ENCODE data around the gene FLACC1. TPM values are rescaled to one million over a fixed set of nuclear protein-coding genes. Genes with fewer than 3 reads are reported as not detected.

The FLACC1 gene
- total and polyA plus RNA-seq, 2 of the 8 experiments (the other 6 are each of a cell fraction or from before 2014, with no cell fraction given) = 0.58 TPM; not detected in 1

DNA sequence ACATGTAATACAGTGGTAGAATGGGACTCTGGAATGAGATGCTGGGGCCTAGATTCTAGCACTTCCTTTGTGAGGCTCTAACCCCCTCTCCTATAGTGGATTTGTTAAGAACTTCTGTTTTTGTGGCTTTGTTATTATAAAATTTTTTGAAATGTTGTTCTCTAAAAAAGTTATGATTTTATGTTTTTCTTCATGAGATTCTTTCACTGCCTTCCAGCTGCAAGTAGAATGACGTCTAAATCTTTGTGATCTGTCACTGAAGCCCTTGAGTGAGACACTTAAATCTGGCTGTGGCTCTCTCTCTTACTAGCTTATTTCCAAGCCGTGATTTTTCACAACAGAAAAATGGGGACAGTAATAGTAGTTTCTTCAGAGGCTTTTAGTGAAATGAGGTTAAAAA, 95.2 kb downstream of the FLACC1 start:
- FAIRE-seq (no peak), DNase-seq (ENCODE audit: low read depth in 1 of 2, low spot score in 2 of 2) (peak in 1 of 2 experiments; percentile 10)
- H3K79me1 ChIP-seq (ENCODE audit: low read depth, low read length) = no peaks in the 10 kb centered on the region
- no peak overlapping the region for H3K4me3 ChIP-seq (ENCODE audit: extremely low read depth in 1 of 4, insufficient read depth in 2 of 4, low read depth in 3 of 4, low read length in 4 of 4)
- no peak overlapping the region for H4K8ac ChIP-seq (ENCODE audit: extremely low read depth, insufficient read depth, low read length)
- no peak overlapping the region for H2BK12ac ChIP-seq (ENCODE audit: low read depth, low read length)
- H3K23ac ChIP-seq (ENCODE audit: insufficient read length) = no peak overlapping the region
- H2BK20ac ChIP-seq (ENCODE audit: low read length) = no peak overlapping the region
- WGBS, 2 experiments (ENCODE audit: extremely low coverage in 1 of 2, insufficient coverage in 1 of 2, insufficient read length in 1 of 2, insufficient replicate concordance in 2 of 2, low coverage in 1 of 2, low lambda C conversion rate in 2 of 2, missing lambda C conversion rate in 1 of 2) = 82% methylated on average over 2 of the region's 2 CpGs; no CpG with 5 or more reads in 1 of the 2 experiments
- no peak overlapping the region for H2BK15ac ChIP-seq (ENCODE audit: low read length)
- H3K36me3 ChIP-seq (ENCODE audit: control insufficient read depth in 2 of 4, insufficient read depth in 4 of 4, low read length in 3 of 4) = no peaks in the 10 kb centered on the region
- no peak overlapping the region for H3K18ac ChIP-seq (ENCODE audit: extremely low read depth, low read length)
- no peak overlapping the region for H2AK5ac ChIP-seq (ENCODE audit: low read depth, low read length)
- H2AFZ ChIP-seq (ENCODE audit: low read length) = no peak overlapping the region
- no peaks in the 10 kb centered on the region for H3K79me2 ChIP-seq (ENCODE audit: control insufficient read depth in 1 of 2, insufficient read depth in 2 of 2, low read length in 2 of 2)
- H3K4ac ChIP-seq (replicated peaks; ENCODE audit: insufficient read length, low read depth, low read length) = no peak overlapping the region
- H4K91ac ChIP-seq (replicated peaks; ENCODE audit: insufficient read length, low read length) = no peak overlapping the region
- H3K4me2 ChIP-seq (ENCODE audit: insufficient read depth in 1 of 2, low read depth in 2 of 2, low read length in 2 of 2) = no peak overlapping the region
- no peak overlapping the region for H4K5ac ChIP-seq (ENCODE audit: insufficient read length, low read depth, low read length)
- H3K4me1 ChIP-seq (replicated peaks in 1 of 4; ENCODE audit: control insufficient read depth in 3 of 4, insufficient read depth in 4 of 4, low read length in 3 of 4) = peaks cover 0 to 9% (median 6%) of the 10 kb centered on the region in 4 experiments; a peak in 6 of 7 replicates
- ChIA-PET CTCF (ENCODE audit: partially characterized antibody) (interaction anchor here (2.0 to 2.7 kb wide), 2 partner anchors 13 to 30 kb away, joined by 5 to 21 read pairs; no protein-coding TSS in a partner anchor), POLR2A (ENCODE audit: partially characterized antibody) (no interaction called here)
- no peak overlapping the region for H3K9ac ChIP-seq (replicated peaks in 1 of 4; ENCODE audit: extremely low read depth in 1 of 4, low read depth in 3 of 4, low read length in 3 of 4)
- no peak overlapping the region for H2BK120ac ChIP-seq (replicated peaks; ENCODE audit: low read depth, low read length)
- no peaks in the 10 kb centered on the region for H3K9me3 ChIP-seq (ENCODE audit: insufficient read depth in 2 of 2, low read depth in 1 of 2, low read length in 1 of 2)
- no peaks in the 10 kb centered on the region for H4K20me1 ChIP-seq (replicated peaks in 1 of 2; ENCODE audit: control insufficient read depth in 1 of 2, insufficient read depth in 2 of 2, low read length in 2 of 2)
- no peak overlapping the region for H3K27ac ChIP-seq (ENCODE audit: low read depth, low read length)
- no peak overlapping the region for H2BK5ac ChIP-seq (ENCODE audit: low read depth, low read length)
- TF ChIP-seq, protein P1, sequence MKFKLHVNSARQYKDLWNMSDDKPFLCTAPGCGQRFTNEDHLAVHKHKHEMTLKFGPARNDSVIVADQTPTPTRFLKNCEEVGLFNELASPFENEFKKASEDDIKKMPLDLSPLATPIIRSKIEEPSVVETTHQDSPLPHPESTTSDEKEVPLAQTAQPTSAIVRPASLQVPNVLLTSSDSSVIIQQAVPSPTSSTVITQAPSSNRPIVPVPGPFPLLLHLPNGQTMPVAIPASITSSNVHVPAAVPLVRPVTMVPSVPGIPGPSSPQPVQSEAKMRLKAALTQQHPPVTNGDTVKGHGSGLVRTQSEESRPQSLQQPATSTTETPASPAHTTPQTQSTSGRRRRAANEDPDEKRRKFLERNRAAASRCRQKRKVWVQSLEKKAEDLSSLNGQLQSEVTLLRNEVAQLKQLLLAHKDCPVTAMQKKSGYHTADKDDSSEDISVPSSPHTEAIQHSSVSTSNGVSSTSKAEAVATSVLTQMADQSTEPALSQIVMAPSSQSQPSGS (IDR thresholded peaks at IDR 0.05; ENCODE audit: low read length) = no peak
- TF ChIP-seq CBX8 (IDR thresholded peaks at IDR 0.05; ENCODE audit: borderline replicate concordance, low read depth, low read length) = no peak
- TF ChIP-seq RXRA (IDR thresholded peaks at IDR 0.05; ENCODE audit: insufficient read depth, low read depth, low read length) = no peak
- TF ChIP-seq HDAC6 (IDR thresholded peaks at IDR 0.05; ENCODE audit: low read depth, low read length) = no peak
- H3K27me3 ChIP-seq (replicated peaks in 1 of 4; ENCODE audit: control insufficient read depth in 3 of 4, extremely low read depth in 1 of 4, insufficient read depth in 3 of 4, low read length in 3 of 4) = peaks cover 0 to 3% (median 0%) of the 10 kb centered on the region in 4 experiments; a peak in 1 of 7 replicates
- no peak overlapping the region for H3K56ac ChIP-seq (replicated peaks; ENCODE audit: insufficient read length, low read depth, low read length)
- H3K23me2 ChIP-seq (ENCODE audit: low read depth, low read length) = no peaks in the 10 kb centered on the region
- H3K14ac ChIP-seq (ENCODE audit: insufficient read length) = no peak overlapping the region

All from H1 (cell line).